Vagina (tissue), 2 donors: Measurements from ENCODE around the gene GNE.

ENCODE experiments used
- CTCF ChIP-seq, 3 experiments: fragments of 450-650 bp in 2 of 3; fragments of 200-600 bp in 1 of 3; sonication (generic) in 1 of 3; IDR thresholded peaks; one replicate each; pipeline ENCODE4 v1.5.1; 2017 to 2019; ENCODE audit warnings: antibody characterized with exemption in 3 of 3, mild to moderate bottlenecking in 2 of 3, moderate library complexity in 2 of 3
- POLR2A ChIP-seq, 2 donors: fragments of 450-650 bp; IDR thresholded peaks; one replicate each; pipeline ENCODE4 v1.6.1; 2017; ENCODE audit warnings: antibody characterized with exemption in 2 of 2, mild to moderate bottlenecking in 2 of 2, moderate library complexity in 2 of 2
- POLR2AphosphoS5 ChIP-seq, 2 donors: sonication (generic); formaldehyde crosslinking; IDR thresholded peaks; one replicate each; pipeline ENCODE4 v1.9.0; 2017; ENCODE audit warnings: antibody characterized with exemption in 2 of 2, mild to moderate bottlenecking in 2 of 2, low read depth in 1 of 2; ENCODE audit not compliant: insufficient read depth in 1 of 2

- TF ChIP-seq CTCF (IDR thresholded peaks at IDR 0.05) (no peak), POLR2A (IDR thresholded peaks at IDR 0.05) (no peak), POLR2AphosphoS5 (IDR thresholded peaks at IDR 0.05; ENCODE audit: insufficient read depth in 1 of 2, low read depth in 1 of 2) (no peak)
Observed at GRCh38 chr9:36174271-36174670, 84.0 kb downstream of the GNE start.
